NT2/D1 (cell line): ENCODE results near the gene MAP4K2.

Experiments
- SUZ12 ChIP-seq: IDR thresholded peaks from 2 replicates; pipeline ENCODE4 v1.6.1; 2011; ENCODE audit not compliant: insufficient read length, insufficient read depth; ENCODE audit errors: extremely low read depth
- YY1 ChIP-seq: IDR thresholded peaks from 2 replicates; pipeline ENCODE4 v1.6.1; 2011; ENCODE audit not compliant: insufficient read length, insufficient read depth
- ZNF274 ChIP-seq: IDR thresholded peaks from 2 replicates; pipeline ENCODE4 v1.6.1; 2011; ENCODE audit warnings: mild to moderate bottlenecking, low read depth, low read length

DNA sequence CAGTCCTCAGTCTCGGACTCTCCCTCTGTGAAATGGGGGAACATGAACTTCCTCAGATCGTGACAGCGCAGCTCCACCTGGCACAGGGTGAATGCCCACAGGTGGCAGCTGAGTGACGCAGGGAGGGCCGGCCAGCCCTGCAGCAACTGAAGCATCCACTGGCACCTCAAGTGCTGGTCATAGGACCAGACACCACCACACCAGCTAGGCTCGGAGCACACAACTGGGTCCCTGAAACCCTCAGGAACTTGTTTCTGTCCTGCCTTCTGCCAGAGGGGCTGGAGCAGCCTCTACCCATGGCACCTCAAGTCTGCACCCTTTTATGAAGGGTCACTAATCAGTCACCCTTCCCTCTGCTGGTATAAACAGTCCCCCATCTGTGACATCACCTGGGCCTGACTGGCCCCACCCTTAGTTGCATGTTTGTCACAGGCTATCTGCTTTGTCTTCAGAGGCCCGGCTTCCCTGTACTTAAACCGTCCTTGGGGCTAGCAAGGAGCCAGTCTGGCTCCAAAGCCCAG is 48.9 kb upstream of the MAP4K2 start:
- TF ChIP-seq ZNF274 = no peak
- no peak for TF ChIP-seq SUZ12
- TF ChIP-seq YY1 = no peak
